Measurements from ENCODE around the gene DGCR8. TPM values are rescaled to one million over a fixed set of nuclear protein-coding genes. Genes with fewer than 3 reads are reported as not detected.
A peak's percentile ranks its signal among the peaks of the same experiment; 100 is the strongest.

The DGCR8 gene
- total and polyA plus RNA-seq, 10 donors: 7.8 to 62.7 (median 31.4) TPM

DNA sequence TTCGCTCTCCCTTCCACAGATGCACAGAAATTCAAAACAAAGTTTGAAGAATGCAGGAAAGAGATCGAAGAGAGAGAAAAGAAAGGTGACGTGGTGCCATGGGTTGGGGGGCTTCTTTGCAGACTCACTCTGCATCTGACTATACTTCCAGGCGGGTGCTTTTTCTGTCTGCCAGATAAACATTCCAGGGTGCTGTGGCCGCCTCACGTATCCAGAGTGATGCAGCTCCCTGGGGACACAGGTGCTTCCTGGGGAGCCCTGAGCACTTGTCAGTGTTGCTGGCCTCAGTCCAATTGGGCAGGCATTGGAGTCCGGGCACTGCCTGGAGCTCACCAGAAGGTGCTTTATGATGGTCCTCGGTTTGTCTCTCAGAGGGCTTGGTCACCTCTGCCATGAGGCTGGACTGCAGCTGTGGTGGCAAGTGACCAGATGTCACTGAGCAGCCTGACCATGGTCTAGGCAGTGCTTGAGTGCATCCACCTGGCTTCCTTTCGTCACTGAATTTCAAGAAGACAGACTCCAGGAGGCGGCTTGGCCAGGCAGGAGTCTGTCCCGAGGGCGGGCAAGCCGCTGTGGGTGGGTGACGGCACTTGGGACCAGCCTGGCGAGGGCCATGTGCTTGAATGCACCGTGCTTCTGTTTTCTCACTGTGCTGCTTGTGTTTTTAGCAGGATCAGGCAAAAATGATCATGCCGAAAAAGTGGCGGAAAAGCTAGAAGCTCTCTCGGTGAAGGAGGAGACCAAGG, 46.4 kb downstream of the DGCR8 start:
- Histone ChIP-seq H3K9me3 (no peaks in the 10 kb centered on the region), H3K36me3 (peaks cover 0 to 61% (median 41%) of the 10 kb centered on the region in 6 donors), H3K27me3 (replicated peaks in 1 of 7) (no peaks in the 10 kb centered on the region), H3K4me3 (no peak overlapping the region), H3K4me1 (peaks cover 0 to 68% (median 25%) of the 10 kb centered on the region in 6 donors), H3K27ac (peak overlapping the region in 3 of 8 donors; percentile 50 to 61 (median 55))
- intact Hi-C loops (cut with DNase I; ENCODE audit: low total_unique reads): loop anchor here (10.0 kb wide), 1 partner anchor 152 kb away; no protein-coding TSS in a partner anchor
- WGBS, 5 donors: 79 to 82% (median 81%) methylated on average over 18 to 19 of the region's 19 CpGs
- DNase-seq: no peak
- TF ChIP-seq, protein P1, sequence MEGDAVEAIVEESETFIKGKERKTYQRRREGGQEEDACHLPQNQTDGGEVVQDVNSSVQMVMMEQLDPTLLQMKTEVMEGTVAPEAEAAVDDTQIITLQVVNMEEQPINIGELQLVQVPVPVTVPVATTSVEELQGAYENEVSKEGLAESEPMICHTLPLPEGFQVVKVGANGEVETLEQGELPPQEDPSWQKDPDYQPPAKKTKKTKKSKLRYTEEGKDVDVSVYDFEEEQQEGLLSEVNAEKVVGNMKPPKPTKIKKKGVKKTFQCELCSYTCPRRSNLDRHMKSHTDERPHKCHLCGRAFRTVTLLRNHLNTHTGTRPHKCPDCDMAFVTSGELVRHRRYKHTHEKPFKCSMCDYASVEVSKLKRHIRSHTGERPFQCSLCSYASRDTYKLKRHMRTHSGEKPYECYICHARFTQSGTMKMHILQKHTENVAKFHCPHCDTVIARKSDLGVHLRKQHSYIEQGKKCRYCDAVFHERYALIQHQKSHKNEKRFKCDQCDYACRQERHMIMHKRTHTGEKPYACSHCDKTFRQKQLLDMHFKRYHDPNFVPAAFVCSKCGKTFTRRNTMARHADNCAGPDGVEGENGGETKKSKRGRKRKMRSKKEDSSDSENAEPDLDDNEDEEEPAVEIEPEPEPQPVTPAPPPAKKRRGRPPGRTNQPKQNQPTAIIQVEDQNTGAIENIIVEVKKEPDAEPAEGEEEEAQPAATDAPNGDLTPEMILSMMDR (IDR thresholded peaks at IDR 0.05 in 8 of 11, conservative IDR thresholded peaks at IDR 0.05 in 3 of 11): no peak
- TF ChIP-seq POLR2AphosphoS5 (IDR thresholded peaks at IDR 0.05): peak in 1 of 3 donors; percentile 20

GRCh38 chr22:20127318-20127868, 47.4 kb downstream of the DGCR8 start:
- peaks cover 0 to 63% (median 24%) of the 10 kb centered on the region in 6 donors for H3K4me1 ChIP-seq
- peaks cover 0 to 52% (median 33%) of the 10 kb centered on the region in 6 donors for H3K36me3 ChIP-seq
- no peak overlapping the region for H3K4me3 ChIP-seq
- WGBS, 5 donors: 91 to 96% (median 92%) methylated on average over 13 to 15 of the region's 15 CpGs
- TF ChIP-seq, protein P1 (IDR thresholded peaks at IDR 0.05 in 8 of 11, conservative IDR thresholded peaks at IDR 0.05 in 3 of 11): no peak
- no peak for TF ChIP-seq POLR2A (IDR thresholded peaks at IDR 0.05)
- no peak for TF ChIP-seq POLR2AphosphoS5 (IDR thresholded peaks at IDR 0.05)
- intact Hi-C loops (cut with DNase I; ENCODE audit: low total_unique reads): loop anchor here (10.0 kb wide), 1 partner anchor 153 kb away; no protein-coding TSS in a partner anchor
- H3K27me3 ChIP-seq (replicated peaks in 1 of 7): no peaks in the 10 kb centered on the region
- no peaks in the 10 kb centered on the region for H3K9me3 ChIP-seq
- no peak overlapping the region for H3K27ac ChIP-seq
- DNase-seq: no peak

GRCh38 chr22:20127869-20128618, 48.0 kb downstream of the DGCR8 start:
- WGBS, 5 donors: 82 to 91% (median 85%) methylated on average over 17 of the region's 17 CpGs
- Histone ChIP-seq H3K9me3 (no peaks in the 10 kb centered on the region), H3K27ac (no peak overlapping the region), H3K4me3 (no peak overlapping the region), H3K4me1 (peaks cover 6 to 68% (median 30%) of the 10 kb centered on the region in 6 donors), H3K27me3 (replicated peaks in 1 of 7) (no peaks in the 10 kb centered on the region), H3K36me3 (peaks cover 0 to 50% (median 33%) of the 10 kb centered on the region in 6 donors)
- TF ChIP-seq POLR2AphosphoS5 (IDR thresholded peaks at IDR 0.05): no peak
- no peak for TF ChIP-seq POLR2A (IDR thresholded peaks at IDR 0.05)
- TF ChIP-seq, protein P1 (IDR thresholded peaks at IDR 0.05 in 8 of 11, conservative IDR thresholded peaks at IDR 0.05 in 3 of 11): no peak
- no peak for DNase-seq
- intact Hi-C loops (cut with DNase I; ENCODE audit: low total_unique reads): loop anchor here (10.0 kb wide), 1 partner anchor 153 kb away; no protein-coding TSS in a partner anchor

All from spleen (tissue), 11 donors.